HG03159 (cell line): Measurements from ENCODE around the gene LENG1.
A peak's percentile ranks its signal among the peaks of the same experiment; 100 is the strongest.

Source experiments
- ATAC-seq: cut with Tn5 transposase; IDR thresholded peaks from one replicate; pipeline ENCODE4 v1.9.1; 2021; ENCODE audit warnings: mild to moderate bottlenecking, moderate library complexity; ENCODE audit not compliant: unreplicated experiment

Gene LENG1

GRCh38 chr19:54115109-54116063 is 44.1 kb downstream of the LENG1 start, which contains the start of the genes PRPF31 and TFPT:
Gene PRPF31 (plus strand): TSS chr19:54115754. CDS start chr19:54118279, 2,525 bp downstream.
Gene TFPT (minus strand): TSS chr19:54115657. CDS start chr19:54115269, 388 bp downstream.
- ATAC-seq = peak; percentile 78

GRCh38 chr19:54114340-54115108 is 45.0 kb downstream of the LENG1 start:
- no peak for ATAC-seq

- no peak for ATAC-seq
These were observed 49.9 kb downstream of the LENG1 start for GRCh38 chr19:54109651-54110050.

- no peak for ATAC-seq
These were observed 51.0 kb downstream of the LENG1 start for GRCh38 chr19:54108496-54108895.

- no peak for ATAC-seq
These were observed 51.5 kb downstream of the LENG1 start for GRCh38 chr19:54107876-54108490.

GRCh38 chr19:54106716-54107115 is 52.8 kb downstream of the LENG1 start:
- ATAC-seq = no peak

GRCh38 chr19:54105796-54106195 is 53.7 kb downstream of the LENG1 start:
- no peak for ATAC-seq
